Raji (cell line): ENCODE measurements around the gene METTL18.

Source experiments
- POLR2A ChIP-seq: IDR thresholded peaks from 2 replicates; pipeline ENCODE4 v1.6.1; 2011; ENCODE audit warnings: low read depth, low read length, control low read depth; ENCODE audit not compliant: insufficient read depth

The METTL18 gene

GRCh38 chr1:169796274-169796810 is 1.6 kb upstream of the METTL18 start:
- TF ChIP-seq POLR2A = no peak

DNA sequence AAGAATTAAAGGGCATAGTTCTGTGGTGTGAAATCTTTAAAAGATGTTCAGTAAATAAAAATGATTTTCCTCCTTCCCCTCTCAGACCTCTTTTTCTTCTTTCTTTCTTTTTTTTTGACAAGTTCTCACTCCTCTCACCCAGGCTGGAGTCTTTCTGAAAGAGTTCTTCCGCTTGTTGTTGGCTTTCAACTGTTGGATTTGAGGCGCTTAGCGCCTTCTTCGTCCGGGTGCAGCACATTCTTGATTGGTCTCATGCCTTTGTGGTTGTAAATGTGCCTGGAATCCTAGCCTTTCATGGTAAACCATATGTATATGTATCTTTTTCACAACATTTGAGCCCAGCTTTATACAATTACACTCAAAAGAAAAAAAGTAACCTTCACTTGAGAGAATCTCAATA is 980 bp upstream of the METTL18 start:
- TF ChIP-seq POLR2A = no peak

DNA sequence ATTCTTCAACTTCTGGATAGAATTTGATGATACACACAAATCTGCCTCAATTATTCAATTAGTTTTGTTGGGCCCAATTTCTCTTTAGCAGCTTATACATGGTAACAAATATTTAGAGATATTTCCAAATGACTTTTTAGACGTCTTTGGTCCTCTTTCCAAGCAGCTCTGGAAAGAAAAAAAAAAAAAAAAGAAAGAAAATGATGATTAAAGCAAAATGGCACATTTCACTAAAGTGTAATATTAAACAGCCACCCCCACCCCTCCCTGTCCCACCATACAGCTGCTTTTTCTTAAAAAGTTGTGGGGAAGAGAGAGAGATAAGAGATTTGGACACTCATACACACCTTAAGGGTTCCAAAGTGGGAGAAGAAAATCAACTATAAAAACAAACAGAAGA is 977 bp downstream of the METTL18 start:
- no peak for TF ChIP-seq POLR2A

DNA sequence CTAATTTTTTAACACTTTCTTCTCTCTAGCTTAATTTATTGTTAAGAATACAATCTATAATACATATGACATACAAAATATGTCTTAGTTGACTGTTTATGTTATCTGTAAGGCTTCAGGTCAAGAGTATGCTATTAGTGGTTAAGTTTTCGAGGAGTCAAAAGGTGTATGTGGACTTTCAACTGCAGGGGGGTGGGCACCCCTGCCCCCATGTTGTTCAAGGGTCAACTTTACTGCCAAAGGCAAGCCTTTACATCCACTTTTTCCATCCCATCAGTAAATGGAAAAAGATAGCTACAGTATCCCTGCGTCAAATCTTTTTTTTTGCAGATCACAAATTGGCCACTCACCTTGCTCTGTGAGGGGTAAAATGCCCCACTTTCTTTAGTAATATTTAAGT is 6.3 kb downstream of the METTL18 start:
- TF ChIP-seq POLR2A = no peak

DNA sequence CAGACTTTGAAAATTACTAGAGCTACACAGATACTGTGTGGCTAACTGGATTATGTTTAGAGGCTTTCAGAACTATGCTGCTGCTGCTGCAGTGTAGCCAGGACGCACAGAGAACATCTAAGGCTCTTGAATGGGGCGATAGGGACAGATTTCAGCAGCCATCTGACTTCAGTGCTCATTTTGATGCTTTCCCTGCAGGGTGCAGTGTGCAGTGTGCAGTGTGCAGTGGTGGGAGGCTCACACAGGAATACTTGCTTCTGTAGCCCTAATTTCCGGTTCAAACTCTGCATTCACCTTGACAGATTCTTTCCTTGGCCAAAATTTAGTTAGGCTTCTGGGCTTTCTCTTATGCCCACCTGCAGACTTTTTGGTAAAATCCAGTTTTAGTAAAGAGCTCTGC is 7.7 kb downstream of the METTL18 start:
- no peak for TF ChIP-seq POLR2A

DNA sequence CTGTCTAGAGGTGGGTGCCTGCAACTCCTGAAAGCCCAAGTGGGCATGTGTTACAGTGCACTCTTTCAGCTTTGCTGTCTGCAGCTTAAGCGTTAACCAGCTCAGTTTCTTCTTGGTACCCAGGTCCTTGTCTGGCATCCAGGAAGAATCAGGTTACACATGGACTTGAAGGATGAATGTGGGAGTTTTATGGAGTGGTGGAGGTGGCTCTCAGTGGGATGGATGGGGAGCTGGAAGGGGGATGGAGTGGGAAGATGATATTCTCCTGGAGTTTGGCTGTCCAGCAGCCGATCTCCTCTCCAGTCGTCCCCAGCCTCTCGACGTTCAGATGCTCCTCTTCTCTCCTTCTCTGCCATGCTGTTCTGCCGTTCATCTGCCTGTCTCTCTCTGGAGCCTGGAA is 9.4 kb downstream of the METTL18 start:
- TF ChIP-seq POLR2A = no peak

DNA sequence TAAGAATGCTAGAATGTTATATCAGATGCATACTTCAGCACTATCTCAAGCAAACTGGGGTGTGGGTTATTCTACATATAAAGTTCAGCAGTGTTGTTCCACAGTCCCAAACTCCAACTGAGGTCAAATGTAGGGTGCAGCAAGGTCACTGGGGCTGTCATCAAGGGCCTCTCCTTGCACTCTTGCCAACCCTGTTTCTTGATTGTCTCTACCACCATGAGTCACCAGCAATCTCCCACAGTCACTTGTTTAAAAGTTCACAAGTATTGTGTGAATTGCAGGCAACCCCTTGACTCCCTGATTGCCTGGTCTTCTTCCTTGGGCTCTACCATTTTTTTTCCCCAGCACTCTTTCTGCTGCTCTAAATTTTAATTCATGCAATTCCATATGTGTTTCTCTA is 10.6 kb downstream of the METTL18 start:
- no peak for TF ChIP-seq POLR2A

DNA sequence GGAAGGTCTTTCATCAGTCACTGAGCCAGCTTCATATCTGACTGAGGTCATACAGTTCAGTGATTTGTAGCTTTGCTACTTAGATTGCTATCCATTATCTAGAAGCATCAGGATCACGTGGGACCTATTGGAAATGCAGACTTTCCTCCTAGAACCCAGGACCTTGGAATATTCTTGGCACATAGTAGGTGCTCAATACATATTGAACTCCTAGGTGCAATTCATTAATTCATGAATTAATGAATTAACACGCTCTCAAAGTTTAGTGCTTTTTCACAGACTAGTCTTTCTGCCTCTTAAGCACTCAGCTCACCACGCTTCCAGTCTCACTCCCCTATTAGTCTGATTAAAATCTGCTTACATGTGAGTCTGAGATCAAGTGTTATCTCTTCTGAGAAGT is 12.1 kb downstream of the METTL18 start:
- no peak for TF ChIP-seq POLR2A

GRCh38 chr1:169779970-169780369 is 14.7 kb downstream of the METTL18 start:
- no peak for TF ChIP-seq POLR2A

- TF ChIP-seq POLR2A = no peak
Observed at GRCh38 chr1:169779150-169779549, 15.6 kb downstream of the METTL18 start.

- no peak for TF ChIP-seq POLR2A
Observed at GRCh38 chr1:169776440-169776839, 18.3 kb downstream of the METTL18 start.

DNA sequence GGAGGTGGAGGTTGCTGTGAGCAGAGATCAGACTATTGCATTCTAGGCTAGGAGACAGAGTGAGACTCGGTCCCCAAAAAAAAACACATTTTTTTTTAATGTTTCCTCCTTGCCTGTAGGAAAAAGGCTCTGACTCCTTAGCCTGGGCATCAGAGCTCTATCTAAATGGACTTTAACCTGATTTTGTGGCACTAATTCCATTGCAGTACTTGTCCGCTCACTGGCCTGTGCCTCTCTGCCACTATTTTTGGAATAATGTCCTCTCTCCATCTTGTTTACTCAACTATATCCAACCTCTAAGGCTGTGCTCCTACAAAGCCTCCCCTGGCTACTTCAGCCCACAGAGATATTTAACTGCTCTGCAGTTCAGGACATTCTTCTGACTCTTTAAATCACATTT is 26.5 kb downstream of the METTL18 start:
- TF ChIP-seq POLR2A = no peak

- no peak for TF ChIP-seq POLR2A
Observed at GRCh38 chr1:169765580-169766331, 29.0 kb downstream of the METTL18 start.

DNA sequence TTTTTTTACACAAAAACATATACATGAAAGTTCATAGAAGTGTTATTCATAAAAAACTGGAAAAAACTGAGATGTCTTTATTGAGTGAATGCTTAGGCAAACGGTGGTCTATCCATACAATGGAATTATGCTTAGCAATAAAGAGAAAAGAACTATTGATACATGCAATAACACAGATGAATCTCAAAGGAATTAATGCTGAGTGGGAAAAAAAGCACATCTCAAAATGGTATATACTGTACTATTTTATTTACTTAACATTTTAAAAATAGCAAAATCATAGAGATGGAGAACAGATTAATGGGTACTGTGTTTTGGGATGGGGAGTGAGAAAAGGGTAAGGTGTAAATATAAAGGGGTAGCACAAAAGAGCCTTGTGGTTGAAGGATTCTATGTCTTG is 29.8 kb downstream of the METTL18 start:
- TF ChIP-seq POLR2A = no peak

- no peak for TF ChIP-seq POLR2A
Observed at GRCh38 chr1:169762699-169763098, 32.0 kb downstream of the METTL18 start.

GRCh38 chr1:169759038-169759437 is 35.7 kb downstream of the METTL18 start:
- no peak for TF ChIP-seq POLR2A

DNA sequence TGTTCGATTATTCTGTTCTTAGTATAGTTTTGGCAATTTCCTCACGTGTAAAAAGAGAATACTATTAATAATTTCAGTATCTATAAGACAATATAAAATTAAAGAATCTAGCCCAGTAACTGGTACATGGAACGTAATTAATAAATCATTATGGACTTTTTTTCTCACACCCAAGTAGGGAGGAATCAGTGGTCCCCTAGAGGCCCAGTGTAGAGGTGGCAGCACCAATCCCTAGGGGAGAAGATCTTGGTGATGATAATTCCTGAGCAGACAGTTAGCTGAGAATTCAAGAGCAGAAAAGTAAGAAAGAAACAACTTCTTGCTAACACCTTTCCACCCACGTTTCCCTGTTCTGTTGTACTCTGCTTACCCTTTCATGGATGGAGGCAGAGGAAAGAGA is 41.2 kb downstream of the METTL18 start:
- TF ChIP-seq POLR2A = no peak
